Measurements from ENCODE around the gene ANKRD44.

ANKRD44 gene

DNA sequence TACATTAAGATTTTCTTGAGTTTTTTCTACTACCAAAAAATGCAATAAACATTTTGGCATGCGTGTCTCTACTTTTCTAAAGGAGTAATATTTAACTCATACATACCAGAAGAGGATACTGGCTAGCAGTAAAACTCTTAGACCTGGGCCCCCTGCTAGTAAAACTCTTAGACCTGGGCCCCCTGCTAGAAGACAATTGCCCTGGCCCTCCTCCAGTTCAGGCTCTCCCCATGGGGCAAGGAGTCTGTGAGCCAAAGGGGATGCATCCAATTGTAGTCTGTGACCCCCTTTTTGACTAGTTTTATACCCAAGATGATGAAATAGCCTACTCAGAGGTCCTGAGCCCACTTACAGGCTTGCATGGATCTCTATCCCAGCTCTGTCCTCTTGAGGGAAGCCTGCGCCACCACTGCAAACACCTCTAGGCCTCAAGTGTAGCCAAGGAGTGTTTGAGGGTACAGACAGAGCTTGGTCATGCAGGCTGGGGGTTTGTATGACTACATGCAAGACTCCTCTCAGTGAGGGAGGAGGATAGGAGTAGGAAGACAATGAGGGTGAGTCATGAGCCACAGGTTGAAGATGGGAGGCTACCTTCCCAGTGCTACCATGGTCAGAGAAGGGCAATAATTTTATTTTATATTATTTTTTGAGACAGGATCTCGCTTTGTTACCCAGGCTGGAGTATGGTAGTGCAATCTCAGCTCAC, 338.9 kb downstream of the ANKRD44 start:
- DNase-seq: no peak

DNA sequence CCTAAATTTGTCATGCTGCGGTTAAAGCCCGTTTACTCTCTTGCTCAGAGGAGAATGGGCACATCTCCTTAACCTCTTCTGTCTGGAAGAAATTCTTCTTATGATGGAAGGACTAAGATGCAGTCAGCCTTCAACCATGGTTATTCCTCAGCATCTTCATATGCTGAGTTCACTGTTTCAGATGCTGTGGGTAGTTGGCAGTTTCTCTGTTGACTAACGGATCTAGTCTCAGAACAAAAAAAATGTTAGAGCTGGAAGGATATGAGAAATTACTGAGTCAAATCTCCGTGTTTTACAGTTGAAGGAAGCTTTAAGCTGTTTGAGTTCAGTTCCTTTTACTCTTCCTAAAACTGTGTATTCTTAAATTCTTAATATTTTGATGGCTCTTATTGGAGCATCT, 340.5 kb downstream of the ANKRD44 start:
- no peak for DNase-seq

DNA sequence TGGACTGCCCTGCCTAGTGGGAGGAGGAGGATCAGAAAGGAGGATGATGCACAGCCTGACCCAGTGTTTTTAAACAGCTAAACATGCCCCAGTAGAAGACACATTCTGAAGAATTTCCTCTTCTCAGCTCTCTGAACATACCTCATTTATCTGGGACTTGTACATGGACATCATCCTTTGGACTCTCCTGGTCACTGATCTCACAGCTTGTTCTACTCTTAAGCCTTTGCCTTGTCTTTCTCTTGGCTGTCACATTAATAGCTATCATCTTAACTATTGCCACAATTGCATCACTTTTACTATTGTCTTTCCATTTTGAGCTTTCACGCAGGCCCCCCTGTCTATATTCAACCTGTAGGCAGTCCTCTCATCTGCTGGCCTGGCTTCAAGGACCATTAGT, 342.1 kb downstream of the ANKRD44 start:
- no peak for DNase-seq

DNA sequence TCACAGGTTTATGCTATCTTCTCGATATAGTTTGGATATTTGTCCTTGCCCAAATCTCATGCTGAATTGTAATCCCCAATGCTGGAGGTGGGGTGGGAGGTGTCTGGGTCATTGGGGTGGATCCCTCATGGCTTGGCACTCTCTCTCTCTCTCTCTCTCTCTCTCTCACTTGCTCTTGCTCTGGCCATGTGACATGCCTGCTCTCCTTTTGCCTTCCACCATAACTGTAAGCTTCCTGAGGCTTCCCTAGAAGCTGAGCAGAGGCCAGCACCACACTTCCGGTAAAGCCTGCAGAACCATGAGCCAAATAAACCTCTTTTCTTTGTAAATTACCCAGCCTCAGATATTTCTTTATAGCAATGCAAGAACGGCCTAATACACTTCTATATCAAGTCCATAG, 342.8 kb downstream of the ANKRD44 start:
- DNase-seq: no peak

DNA sequence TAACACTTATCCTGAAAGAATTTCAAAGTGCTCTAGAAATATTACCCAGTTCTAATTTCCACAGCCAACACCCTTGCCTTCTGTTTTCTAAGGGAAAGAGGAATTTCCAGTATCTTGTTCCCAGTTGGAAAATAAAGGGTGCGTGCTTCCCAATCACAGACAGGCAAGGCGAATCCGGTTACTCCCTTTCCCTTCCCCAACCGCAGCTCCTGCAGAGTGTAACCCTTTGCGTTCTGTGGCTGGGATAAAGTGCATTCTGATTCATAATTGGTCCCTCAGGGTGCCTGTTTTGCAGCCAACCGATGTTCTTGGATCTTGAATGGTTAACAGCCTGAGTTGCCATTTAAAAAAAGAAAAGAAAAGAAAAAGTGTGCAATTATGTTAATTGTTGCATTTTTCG, 343.5 kb downstream of the ANKRD44 start:
- DNase-seq: no peak

DNA sequence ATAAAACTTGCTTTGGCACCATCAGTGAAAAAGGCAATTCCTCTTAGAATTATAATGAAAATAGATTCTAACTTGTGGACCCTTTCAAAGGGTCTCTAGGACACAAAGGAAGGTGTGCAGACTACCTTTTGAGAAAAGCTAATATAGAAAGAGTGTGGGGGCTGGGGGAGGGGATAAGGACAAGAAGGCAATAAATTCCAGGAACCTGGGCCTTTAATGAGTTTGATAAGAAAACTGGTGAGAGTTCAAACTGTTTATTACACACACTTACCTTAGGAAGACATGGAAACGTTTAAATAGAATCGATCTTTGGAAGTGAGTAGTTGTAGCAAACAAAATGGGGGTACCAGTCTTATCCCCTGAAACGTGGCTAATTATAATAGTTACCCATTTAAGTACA, 344.5 kb downstream of the ANKRD44 start:
- no peak for DNase-seq

DNA sequence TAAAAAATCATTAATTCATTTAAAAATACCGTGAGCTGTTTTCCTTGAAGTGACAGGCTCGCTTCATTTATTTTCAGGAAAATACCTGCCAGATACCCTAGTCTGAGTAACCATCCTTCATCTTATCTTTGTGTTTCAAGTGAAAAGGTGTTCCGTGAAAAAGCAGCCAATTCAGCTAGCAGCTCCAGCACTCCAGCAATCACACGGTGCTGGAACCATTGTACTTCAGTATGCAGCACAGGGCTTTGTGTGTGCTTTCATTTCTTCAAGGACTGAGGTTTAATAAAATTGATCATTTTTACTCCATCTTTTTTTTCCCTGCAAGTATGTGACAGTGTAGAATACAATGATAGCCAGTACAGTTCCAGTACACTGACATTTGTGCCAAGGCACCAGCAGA, 344.9 kb downstream of the ANKRD44 start:
- DNase-seq: no peak

DNA sequence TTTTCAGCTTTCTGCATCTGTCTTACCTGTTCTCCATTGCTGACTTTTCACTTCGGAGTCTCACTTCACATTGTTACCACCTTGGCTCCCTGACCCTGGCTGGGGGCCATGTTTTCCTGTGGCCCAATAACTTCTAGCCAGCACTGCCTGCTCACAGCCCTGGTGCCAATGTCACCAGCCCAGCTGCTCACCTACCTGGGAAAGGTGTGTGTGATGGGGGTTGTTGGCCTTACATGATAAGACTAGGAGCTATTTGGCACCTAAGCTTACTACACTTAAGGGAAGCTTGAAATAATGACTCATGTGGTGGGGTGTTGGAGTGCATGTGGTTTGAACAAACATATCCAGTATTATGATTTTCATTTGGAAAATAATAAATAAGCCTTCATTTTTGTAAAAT, 346.6 kb downstream of the ANKRD44 start:
- no peak for DNase-seq

DNA sequence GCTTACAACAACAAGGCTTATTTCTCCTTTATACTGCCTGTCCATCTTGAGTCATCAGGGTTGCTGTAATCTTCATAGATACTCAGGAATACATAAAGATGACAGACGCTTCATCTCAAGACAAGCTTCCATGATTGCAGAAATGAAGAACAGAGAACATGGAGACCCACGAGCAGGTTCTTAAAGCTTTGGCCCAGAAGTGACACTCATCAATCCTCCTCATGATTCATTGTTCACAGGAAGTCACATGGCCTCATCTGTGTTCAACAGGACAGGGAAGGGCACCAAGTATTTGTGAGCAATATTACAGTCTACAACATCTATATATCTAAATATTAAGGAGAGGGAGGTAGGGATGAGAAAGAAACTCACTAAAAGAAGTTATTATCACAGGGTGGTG, 347.5 kb downstream of the ANKRD44 start:
- DNase-seq: no peak

DNA sequence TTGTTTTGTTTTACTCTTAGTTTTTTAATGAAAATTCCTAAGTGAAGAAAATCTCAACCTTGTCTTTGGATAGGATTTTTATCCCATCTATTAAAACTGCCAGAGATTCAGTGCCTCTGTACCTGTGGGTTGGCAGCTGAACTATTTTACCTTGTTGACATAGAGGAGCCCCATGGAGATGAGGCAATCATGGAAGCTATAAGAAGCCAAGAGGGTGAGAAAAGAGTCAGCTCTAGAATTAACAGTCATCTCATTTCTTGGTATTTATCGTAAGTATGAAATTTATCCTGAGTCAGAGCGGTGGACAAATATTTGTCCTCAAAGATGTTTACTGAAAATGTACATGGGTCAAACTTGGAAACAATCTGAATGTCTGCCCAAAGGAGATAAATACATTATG, 348.3 kb downstream of the ANKRD44 start:
- DNase-seq: no peak

DNA sequence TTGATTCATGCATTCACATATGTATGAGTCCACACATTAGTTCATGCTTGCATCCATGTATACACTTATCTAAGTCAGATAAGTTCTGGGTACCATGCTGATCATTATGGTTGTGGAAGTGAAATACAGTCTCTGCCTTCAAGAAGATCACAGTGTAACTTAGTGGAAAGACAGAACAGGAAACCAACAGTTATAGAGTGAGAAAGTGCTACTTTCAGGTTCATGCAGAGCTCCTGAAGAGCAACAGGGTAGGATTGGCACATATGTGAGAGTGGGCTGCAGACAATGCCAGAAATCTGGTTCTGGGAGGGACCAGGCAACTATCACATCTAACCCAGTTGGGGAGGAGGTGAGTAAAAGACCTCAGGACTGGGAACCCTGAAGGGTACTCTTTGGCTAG, 348.7 kb downstream of the ANKRD44 start:
- DNase-seq: no peak

DNA sequence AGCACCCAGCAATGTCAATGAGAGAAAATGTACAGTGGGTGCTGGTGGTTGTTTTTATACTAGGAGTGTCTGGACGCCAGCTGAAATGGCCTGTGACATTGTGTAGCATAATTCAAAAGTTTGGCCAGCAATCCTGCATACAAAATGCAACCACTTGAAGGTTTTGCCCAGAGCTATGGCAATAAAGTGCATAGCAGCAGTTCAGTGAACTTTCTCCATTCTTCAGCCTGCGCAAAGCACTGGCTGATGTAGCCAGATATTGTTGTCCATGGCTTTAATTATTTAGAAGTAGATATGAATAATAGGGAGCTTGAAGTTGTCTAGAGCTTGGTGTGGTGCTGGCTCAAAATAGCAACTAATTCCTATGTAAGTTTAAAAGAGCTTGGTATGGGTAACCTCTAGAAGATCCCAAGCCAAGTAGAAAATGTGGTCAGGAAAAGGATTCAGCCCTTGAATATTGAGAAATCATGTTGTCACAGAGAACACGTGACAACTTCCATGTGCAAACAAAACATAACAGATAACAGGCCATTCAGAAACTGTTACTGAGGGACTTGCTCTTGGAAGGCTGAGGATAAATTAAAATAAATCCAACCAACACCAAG, 350.7 kb downstream of the ANKRD44 start:
- no peak for DNase-seq

DNA sequence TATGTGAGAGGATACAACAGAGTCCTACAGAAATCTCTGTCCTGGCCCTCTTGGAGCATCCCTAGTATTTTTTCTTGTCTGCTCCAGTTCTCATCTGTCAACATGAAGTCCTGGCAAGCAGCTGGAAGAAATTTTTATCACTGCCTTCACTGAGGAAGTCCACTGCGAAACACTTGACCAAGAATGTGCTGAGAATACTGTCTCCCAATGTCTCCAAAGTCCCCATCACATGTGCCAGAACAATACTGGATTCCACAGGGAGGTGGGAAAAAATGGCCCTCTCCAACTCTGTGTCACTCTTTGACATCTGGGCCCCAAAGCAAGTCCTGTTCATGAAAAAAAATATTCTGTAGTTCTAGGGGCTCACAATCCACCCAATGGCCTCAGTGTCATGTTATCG, 351.3 kb downstream of the ANKRD44 start:
- no peak for DNase-seq

DNA sequence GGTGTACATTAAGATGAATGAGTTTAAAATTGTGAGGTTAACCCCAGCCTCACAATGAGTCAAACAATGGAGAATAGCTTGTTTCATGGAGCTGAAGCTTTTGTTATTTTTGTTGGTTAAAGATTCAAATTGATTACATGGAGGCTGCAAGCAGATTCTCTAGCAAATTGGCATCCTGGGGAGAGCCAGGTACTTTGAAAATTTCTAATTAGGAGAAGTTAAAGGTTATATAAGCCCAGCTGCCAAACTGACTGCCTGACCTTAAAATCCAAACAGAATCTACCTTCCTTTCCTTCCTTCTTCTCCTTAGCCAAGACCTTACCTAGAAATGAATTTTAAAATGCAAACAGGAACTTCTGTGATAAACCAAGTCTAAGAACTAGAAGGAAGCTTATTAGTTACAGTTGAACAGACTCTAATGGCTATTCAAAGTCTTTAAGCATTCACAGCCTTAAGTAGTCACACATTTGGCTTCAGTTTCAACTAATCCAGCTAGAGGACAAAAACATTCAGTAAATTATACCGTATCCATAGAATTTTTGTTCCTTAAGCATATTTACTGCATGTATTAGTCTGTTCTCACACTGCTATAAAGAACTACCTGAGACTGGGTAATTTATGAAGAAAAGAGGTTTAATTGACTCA, 352.6 kb downstream of the ANKRD44 start:
- no peak for DNase-seq

DNA sequence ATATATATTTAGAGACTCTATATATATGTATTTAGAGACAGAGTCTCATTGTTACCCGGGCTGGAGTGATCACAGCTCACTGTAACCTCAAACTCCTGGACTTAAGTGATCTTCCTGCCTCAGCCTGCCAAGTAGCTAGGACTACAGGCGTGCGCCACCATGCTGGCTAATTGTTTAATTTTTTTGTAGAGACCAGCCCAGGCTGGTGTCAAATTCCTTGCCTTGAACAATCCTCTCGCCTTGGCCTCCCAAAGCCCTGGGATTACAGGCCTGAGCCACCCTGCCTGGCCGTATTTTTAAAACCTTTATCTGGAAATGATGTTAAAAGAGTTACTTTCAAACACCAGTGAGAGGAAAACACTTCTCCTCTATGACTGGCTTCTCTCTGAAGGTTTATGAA, 353.1 kb downstream of the ANKRD44 start:
- DNase-seq: no peak

DNA sequence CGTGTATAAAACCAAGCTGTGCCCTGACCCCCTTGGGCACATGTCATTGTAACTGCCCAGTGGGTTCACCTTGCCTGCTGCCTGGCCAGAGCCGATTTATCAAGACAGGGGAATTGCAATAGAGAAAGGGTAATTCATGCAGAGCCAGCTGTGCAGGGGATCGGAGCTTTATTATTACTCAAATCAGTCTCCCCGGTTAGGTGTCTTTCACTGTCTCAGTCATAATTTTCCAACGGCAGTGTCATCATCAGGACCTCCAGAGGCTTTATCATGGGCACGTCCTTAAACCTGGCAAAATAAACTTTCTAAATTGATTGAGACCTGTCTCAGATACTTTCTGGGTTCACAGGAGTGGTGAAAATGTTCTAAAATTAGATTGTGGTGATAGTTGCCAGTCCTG, 354.5 kb downstream of the ANKRD44 start:
- no peak for DNase-seq

DNA sequence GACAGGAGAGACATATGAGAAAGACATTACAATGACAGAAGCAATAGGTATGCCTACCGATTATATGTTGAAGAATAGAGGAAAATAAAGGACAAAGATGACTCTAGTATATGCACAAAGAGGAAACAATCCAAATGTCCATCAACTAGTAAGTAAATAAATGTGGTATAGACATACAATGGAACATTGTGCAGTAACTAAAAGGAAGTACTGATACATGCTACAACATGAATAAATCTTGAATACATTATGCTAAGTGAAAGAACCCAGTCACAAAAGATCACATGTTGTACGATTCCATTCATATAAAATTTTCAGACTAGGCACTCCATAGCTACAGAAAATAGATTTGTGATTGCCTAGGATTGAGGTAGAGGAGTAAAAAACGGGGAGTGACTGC, 355.5 kb downstream of the ANKRD44 start:
- DNase-seq: no peak

DNA sequence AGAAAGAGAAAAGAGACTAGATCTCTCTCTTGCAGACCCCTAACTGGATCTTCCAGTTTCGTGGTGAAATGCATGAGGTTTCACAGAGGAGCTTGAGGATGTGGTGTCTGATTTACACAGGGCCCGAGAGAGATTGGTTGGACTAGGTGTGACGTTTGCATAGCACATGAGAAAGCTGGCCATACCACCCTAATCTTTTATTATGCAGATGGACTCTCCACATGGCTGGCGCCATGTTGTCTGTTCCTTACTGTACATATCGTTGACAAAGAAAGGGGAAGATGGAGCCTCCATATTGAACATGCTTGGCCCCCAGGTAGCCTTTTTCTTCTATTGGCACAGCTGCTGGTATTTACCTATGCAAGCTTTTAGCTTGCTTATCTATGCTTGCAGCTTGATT, 356.6 kb downstream of the ANKRD44 start:
- no peak for DNase-seq

DNA sequence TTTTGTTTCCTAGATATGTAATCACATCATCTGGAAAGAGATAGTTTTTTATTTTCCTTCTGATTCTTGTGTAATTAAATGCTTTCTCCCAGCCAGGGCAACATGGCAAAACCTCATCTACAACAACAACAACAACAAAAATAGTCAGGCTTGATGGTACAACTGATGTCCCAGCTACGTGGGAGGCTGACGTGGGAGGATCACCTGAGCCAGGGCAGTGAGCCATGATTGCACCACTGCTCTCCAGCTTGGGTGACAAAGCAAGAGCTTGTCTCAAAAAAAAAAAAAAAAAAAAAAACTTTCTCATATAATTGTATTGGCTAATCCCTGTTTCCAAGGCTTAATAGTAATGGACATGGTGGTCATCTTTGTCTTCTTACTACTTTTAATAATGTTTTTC, 357.6 kb downstream of the ANKRD44 start:
- no peak for DNase-seq

DNA sequence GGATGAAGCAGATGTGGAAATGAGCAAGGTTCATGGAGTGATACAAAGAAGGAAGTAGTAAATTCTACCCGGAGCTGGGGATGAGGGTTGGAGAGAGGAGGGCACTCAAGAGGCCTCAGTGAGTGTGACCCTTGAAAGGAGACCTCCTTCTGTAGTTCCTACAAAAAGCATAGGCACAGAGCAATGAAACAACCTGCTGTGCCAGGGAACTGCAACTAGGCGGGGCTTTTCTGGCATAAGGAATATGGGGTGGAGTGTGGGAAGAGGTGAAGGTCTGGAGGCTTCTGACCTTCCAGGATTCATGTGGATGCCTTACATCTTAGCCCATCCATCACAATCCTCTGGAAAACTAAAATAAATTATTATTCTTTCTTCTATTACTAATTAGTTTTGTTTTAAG, 358.6 kb downstream of the ANKRD44 start:
- no peak for DNase-seq

DNA sequence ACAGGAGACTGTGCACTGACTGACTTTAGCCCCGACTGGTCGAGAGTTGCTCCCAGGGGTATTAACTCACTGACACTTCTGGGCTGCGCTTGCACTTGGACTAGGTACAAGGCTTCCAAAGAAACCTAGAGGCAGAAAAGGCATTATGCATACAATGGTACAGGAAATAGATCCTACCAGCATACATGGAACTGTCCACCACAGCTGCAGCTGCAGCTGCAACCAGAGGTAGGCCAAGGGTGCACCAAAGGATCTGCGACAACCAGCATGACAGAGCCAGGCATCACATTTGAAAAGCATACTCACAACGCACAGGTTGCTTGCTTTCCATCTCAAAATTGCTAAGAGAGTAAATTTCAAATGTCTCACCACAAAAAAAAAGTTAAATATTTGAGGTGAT, 361.5 kb downstream of the ANKRD44 start:
- DNase-seq: no peak

DNA sequence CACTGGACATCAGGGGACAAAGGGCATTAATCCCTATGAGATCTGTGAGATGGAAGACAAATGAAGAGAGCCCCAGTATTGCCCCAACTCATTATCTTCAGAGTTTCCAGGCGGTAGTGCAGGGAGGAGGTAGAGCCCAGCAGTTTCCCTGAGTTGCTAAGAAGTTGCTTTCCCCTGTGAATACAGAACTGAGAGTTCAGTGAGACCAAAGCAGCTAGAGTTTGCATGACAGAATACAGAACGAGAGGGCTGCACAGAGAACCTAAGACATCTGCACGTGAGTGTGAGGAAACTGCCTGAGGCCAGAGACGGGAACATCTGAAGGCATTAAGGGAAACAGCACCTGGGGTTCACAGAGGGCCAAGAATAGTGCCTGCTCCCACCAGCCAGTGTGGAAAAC, 366.0 kb downstream of the ANKRD44 start:
- no peak for DNase-seq

DNA sequence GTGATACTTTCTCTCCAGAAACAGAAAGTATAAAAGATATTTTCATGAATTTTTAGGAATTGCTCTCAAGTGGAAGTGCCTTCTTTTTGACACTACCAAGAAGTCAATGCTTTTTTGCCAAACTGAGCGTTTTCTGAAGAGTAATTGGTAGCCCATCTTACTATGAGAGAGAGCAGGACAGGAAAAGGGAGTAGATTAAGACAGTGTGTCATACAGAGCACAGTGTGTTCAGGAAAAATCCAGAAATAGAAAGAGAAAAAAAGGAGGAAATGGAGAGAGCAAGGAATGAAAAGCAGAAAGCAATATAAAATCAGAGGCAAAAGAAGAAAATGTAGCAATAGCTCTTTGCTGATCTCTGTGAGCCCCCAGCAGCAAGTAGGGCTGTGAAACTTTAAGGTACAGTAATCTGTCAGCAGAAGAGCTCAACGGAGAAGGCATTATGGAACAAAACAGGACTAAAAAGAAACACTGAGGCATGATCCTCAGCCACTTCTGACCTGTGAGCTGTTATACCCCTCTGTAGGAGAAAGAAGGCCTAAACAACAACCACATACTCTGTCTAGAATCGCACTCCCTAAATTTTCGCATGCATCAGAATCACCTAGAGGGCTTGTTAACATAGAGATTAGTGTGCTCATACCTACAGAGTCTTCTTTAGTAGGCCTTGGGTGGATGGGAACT, 369.0 kb downstream of the ANKRD44 start:
- DNase-seq: no peak

DNA sequence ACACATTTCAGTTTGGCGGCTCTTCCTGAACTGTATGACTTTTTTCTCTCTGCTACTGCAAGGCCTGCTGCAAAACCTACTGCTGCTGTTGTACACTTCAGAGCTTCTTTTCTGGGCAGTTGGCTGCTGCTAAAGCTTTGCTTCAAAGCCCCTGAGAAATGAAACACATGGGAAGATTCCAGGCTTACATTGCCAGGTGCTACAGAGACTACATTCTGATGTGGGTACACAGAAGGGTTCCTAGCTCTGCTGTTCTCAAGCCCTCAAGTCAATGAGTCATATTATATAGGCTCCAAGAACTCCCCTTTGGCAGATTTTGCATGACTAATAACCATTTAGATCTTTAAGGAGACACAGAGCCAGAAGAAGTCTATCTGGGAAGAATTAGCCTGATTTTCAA, 371.2 kb downstream of the ANKRD44 start:
- DNase-seq: no peak
